Measurements from ENCODE around the gene CDRT15. TPM values are rescaled to one million over a fixed set of nuclear protein-coding genes. Genes with fewer than 3 reads are reported as not detected.
"Not testable (repeated sequence)": the region's sequence is repeated elsewhere in the genome, so short reads cannot be mapped to it uniquely, and the experiment has no call there.

Gene CDRT15
- total RNA-seq, 1 experiment from 2014 or later: not detected

DNA sequence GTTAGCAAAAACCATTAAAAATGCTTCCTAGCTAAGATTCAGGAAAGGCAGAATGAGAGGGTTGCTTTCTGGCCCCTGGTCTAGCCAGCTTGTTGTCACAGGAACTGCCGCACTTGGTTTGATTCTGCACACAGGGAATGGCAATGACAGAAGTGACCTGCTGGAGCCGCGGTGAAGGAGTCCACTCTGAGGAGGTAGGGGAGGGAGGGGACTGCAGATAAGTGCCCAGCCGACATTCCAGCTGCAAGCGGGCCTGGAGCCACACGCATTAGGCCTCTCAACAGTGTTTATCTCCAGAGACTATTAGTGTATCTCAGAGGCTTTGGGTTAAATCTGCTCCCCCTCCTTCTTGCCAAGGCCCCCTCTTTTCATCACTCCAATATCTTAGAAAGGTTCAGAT is 38.6 kb downstream of the CDRT15 start:
- Histone ChIP-seq H3K4me3 (no peak overlapping the region), H3K36me3 (no peaks in the 10 kb centered on the region), H3K27me3 (no peaks in the 10 kb centered on the region), H3K9me3 (no peaks in the 10 kb centered on the region)
- no peak for DNase-seq

DNA sequence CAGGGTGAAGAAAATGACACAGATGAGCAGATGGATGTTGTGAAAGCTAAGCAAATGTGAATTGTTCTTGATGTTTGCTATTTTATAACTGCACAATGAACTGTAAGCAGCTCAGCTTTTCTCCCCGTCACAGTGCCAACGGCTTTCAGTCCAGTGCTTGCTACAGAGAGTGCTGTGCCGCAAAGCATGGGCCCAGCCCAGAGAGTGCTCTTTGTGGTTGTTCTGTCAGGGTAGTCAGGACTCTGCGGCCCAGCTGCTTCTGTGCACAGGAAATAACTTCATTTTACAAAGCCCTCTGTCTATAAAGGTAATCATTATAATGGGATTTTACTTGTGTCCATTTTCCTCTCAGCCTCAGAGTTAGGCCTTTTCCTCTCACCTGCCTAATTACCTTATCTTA is 39.1 kb downstream of the CDRT15 start:
- H3K9me3 ChIP-seq: no peaks in the 10 kb centered on the region
- H3K4me3 ChIP-seq: no peak overlapping the region
- no peaks in the 10 kb centered on the region for H3K36me3 ChIP-seq
- DNase-seq: no peak
- H3K27me3 ChIP-seq: no peaks in the 10 kb centered on the region

DNA sequence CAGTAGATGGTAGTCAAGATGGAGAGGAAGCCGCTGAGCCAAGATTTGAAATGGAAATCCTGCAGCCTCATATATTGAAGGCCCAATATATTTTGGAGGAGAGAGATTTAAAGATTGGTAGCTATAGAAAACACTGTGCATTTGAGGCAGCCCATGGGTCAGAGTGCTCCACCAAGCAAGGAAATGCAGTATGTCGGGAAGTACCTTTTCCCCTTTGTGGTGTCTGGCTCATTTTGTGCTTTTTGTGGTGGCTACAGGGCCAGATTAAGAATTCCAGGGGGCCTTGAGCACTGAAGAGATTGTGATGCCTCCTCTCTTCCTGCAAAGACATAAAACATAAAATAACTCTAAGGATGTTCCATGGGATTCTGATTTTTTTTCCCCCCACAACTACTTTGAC is 39.6 kb downstream of the CDRT15 start:
- Histone ChIP-seq H3K36me3 (no peaks in the 10 kb centered on the region), H3K9me3 (no peaks in the 10 kb centered on the region), H3K4me3 (no peak overlapping the region), H3K27me3 (no peaks in the 10 kb centered on the region)
- no peak for DNase-seq

DNA sequence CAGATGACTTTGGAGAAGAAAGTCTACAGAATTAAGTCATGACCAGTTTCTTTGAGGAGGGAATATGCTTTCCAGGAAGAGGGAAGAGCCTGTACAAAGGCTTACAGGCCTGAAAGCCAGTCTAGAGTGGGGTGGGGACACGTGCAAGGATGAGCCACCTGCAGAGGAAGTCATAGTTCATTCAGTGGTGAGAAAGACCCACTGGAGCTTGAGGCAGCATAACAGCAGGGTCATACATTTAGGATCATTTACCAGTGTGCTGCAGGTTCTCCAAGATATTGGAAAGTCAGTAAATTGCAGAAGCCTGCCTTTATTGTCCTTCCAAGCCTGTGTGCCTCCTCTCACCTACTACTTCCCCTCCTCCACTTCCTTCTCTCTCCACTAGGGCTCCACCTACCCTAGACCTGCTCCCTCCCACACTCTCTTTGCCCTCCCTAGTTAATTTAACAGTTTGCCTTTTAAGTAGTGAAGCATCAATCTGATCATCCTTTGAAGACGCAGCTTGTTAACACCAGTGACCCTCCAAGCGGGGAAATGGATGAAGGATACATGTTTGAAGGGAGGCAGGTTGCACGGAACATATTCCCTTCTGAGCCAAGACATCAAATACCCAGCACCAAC is 40.2 kb downstream of the CDRT15 start:
- Histone ChIP-seq H3K4me3 (no peak overlapping the region), H3K9me3 (no peaks in the 10 kb centered on the region), H3K27me3 (no peaks in the 10 kb centered on the region), H3K36me3 (no peaks in the 10 kb centered on the region)
- DNase-seq: no peak

- not testable (repeated sequence) for H3K36me3 ChIP-seq, H3K4me3 ChIP-seq, H3K9me3 ChIP-seq, H3K27me3 ChIP-seq, DNase-seq
These were observed 43.9 kb downstream of the CDRT15 start for GRCh38 chr17:14192636-14193344.

DNA sequence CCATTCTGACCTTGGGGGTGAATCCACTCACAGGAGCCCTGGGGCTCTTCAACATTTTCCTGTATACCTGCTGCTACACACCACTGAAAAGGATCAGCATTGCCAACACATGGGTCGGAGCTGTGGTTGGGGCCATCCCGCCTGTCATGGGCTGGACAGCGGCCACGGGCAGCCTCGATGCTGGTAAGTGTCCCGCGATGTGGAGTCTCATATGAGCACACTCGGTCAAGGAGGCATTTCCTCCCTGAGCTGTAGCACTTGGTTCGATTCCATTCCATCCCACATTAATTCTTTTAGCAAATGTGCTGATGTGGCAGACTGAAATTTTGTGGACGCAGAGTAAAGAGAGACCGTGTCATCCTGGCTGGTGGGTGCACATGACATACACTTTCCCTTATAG is 44.6 kb downstream of the CDRT15 start:
- not testable (repeated sequence) for H3K27me3 ChIP-seq, DNase-seq, H3K36me3 ChIP-seq, H3K4me3 ChIP-seq, H3K9me3 ChIP-seq

DNA sequence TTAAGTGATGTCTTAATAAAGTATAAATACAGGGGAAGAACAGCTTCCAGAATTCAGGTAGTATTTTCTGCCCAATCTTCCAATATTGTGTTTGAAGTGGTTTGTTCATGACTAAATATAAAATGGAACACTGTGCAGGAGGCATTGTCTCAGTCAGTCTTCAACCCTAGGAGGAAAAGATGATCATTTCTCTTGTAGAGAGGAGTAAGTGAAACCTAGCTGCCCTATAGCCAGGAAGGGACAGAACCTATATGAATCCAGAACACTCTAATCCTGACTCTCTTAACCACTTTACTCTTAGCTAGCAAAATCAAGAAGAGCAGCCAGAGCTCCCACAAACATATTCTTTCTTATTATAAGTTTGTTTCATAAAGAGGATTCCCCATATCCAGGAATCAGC is 45.2 kb downstream of the CDRT15 start:
- not testable (repeated sequence) for H3K9me3 ChIP-seq, H3K36me3 ChIP-seq, H3K4me3 ChIP-seq, H3K27me3 ChIP-seq, DNase-seq

DNA sequence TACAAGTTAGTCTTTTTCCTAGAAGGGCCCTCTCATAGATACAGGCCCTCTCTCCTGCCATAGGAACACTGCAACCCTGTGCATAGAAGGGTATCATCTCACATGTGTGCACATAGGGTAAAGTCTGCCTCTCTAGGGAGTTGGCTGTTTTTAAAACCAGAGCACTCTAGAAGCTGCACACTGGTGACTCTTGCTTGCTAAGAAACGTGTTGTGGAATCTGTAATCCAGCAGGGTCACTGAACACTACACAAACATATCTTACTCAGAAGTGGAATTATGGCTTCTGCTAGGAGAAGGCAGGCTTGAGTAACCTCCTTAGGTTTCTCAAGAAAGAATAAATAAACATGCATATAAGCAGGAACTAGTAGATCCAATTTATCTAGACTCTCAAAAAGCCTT is 45.9 kb downstream of the CDRT15 start:
- not testable (repeated sequence) for H3K4me3 ChIP-seq, DNase-seq, H3K27me3 ChIP-seq, H3K36me3 ChIP-seq, H3K9me3 ChIP-seq

GRCh38 chr17:14186443-14186842 is 50.2 kb downstream of the CDRT15 start:
- not testable (repeated sequence) for DNase-seq, H3K4me3 ChIP-seq, H3K9me3 ChIP-seq, H3K36me3 ChIP-seq, H3K27me3 ChIP-seq

Other genes with a start within 250 kb of the CDRT15 start
- gene COX10, start 167.4 kb downstream of the CDRT15 start, total RNA-seq (2014; rRNA removed; shearing (Covaris generic); ENCODE audit: low replicate concordance): 12.5 and 20.9 TPM in 2 replicates
- gene HS3ST3B1, start 64.2 kb upstream of the CDRT15 start, total RNA-seq (2014; rRNA removed; shearing (Covaris generic); ENCODE audit: low replicate concordance): 0.27 and 0.49 TPM in 2 replicates